ENCODE results near the gene MRM2.

DNA sequence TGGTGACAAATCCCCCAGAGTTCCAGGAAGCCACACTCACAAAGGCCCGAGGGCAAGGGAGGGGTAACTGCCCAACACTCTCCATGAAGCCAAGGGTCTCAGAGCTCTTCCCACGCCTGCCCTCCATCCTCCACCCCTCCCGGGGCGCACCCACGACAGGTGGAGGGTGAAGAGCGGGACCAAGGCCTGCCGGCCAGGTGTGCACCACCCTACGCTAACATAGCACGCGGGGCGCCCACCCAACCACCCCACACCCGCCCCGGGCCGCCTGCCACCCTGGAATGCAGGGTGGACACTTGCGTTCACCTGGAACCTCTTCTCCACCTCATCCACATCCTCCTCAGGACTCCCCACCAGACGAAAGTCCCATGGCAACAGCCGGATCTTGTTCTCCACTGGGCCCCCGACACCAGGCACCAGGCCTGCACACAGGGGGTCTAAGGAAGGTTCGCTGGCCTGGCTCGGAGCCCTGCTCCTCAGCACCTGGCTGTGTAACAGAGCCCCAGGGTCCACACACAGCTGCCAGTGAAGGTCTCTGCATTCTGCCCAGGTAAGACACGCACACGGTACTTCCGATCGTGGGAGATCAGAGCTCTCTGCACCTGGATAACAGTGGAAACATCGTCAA lies 41.9 kb downstream of the MRM2 start:
- TF ChIP-seq, protein P1, sequence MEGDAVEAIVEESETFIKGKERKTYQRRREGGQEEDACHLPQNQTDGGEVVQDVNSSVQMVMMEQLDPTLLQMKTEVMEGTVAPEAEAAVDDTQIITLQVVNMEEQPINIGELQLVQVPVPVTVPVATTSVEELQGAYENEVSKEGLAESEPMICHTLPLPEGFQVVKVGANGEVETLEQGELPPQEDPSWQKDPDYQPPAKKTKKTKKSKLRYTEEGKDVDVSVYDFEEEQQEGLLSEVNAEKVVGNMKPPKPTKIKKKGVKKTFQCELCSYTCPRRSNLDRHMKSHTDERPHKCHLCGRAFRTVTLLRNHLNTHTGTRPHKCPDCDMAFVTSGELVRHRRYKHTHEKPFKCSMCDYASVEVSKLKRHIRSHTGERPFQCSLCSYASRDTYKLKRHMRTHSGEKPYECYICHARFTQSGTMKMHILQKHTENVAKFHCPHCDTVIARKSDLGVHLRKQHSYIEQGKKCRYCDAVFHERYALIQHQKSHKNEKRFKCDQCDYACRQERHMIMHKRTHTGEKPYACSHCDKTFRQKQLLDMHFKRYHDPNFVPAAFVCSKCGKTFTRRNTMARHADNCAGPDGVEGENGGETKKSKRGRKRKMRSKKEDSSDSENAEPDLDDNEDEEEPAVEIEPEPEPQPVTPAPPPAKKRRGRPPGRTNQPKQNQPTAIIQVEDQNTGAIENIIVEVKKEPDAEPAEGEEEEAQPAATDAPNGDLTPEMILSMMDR (IDR thresholded peaks at IDR 0.05): no peak
- TF ChIP-seq POLR2A (IDR thresholded peaks at IDR 0.05): no peak
- no peak for TF ChIP-seq EP300 (IDR thresholded peaks at IDR 0.05)

Data from tibial nerve (tissue), 4 donors.